GM18507 (cell line): Measurements from ENCODE around the gene ENOX2.
"Not testable (repeated sequence)": the region's sequence is repeated elsewhere in the genome, so short reads cannot be mapped to it uniquely, and the experiment has no call there.

Source experiments
- DNase-seq: peaks from one replicate; pipeline ENCODE4 v3.0.0; 2011; ENCODE audit warnings: low read depth; ENCODE audit not compliant: insufficient read length; ENCODE audit errors: extremely low spot score
- FAIRE-seq: peaks from 2 replicates; lab custom pipeline; 2011; peaks lifted over from hg19 to GRCh38; lab: Jason Lieb, UNC

ENOX2 gene, protein sequence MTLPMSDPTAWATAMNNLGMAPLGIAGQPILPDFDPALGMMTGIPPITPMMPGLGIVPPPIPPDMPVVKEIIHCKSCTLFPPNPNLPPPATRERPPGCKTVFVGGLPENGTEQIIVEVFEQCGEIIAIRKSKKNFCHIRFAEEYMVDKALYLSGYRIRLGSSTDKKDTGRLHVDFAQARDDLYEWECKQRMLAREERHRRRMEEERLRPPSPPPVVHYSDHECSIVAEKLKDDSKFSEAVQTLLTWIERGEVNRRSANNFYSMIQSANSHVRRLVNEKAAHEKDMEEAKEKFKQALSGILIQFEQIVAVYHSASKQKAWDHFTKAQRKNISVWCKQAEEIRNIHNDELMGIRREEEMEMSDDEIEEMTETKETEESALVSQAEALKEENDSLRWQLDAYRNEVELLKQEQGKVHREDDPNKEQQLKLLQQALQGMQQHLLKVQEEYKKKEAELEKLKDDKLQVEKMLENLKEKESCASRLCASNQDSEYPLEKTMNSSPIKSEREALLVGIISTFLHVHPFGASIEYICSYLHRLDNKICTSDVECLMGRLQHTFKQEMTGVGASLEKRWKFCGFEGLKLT

DNA sequence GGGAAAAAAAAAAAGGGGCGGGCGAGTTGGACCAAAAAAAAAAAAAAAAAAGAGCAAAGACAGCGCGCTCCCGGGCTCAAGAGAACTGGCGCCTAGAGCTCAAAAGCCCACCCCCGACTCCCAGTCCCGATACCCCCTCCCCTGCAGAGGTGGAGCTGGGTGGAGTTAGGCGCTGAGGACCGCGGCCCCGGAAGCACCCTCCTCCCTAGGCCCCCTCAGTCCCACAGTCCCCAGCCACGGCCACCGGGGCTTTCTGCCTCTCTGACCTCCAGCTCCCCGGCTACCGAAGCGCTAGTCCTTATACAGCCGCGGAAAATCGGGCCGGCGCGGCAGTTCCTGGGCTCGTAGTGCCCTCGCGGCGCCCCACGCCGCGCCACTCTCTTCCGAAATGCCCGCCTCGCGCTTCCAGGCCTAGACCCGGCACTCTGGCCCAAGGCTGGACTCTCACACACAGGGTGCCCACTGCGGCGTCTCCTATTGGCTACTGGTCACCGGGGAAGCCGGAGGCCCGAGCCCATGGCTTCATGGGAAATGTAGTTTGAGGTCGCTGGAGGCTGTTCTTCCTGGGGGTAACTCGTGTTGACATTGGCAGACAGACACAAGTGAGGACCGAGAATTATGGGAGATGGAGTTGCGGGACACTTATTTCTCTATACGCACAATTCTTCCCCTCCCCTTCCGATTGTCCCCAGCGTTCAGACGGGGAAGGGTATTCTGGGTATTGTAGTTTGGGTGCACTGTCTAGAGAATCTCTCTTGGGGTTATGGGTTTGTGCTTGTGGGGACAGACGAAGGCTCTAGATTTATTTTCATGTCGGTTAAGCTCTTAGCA, at the start of gene ENOX2:
ENOX2 (minus strand) TSS at position 427 of the 831 bp plus-strand sequence. CDS start 199,993 bp downstream, outside the sequence.
- DNase-seq, result peak; percentile 66
- FAIRE-seq, result peak; percentile 100

DNA sequence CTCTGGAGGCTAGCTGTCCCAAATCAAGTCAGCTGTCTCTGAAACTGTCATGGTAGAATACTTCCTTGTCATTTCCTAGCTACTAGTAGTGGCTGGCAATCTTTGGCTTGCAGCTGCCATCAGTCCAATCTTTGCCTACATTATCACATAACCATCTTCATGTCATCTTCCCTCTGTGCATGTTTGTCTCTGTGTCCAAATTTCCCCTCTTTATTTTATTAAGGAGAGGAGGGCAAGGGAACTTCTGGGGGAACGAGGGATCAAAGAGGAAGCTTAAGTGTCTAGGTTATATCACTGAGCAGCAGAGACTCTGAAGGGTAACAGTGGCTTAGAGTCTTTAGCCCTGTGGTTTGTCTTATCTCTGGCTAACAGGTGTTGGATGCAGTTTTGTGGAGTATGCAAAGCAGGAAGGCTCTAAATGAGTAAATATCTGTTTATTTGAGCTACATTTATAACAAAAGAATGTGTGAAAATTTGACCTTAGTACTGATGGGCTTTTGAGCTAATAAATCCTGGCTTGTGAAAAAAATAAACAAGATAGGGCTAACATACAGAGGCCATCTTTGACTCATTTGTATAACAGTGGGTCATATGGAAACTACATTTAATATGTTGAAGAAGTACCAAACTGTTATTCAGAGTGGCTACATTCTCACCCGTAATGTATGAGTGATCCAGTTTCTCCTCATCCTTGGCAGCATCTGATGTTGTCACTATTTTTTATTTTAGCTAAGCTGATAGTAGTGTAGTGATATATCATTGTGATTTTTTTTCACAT, 49.4 kb upstream of the ENOX2 start:
- DNase-seq (no peak), FAIRE-seq (peak; percentile 84)

DNA sequence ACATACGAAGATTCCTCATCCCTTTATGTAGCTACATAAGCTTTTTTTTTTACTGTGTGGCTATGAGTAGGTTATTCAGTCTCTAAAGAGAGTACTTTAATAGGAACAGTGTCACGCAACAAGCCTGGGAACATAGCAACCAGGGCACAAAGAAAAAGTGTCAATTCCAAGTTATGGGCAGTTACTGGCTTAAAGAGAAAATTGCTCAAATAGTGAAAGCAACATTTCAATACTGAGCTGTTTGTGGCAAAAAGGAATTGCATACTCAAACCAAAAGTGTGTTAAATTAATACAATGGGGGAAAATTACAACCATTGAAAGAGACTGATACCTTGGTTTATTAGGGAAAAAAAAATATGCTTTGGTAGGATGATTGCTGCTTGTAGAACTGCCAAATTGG, 41.2 kb upstream of the ENOX2 start:
- no peak for FAIRE-seq
- no peak for DNase-seq

DNA sequence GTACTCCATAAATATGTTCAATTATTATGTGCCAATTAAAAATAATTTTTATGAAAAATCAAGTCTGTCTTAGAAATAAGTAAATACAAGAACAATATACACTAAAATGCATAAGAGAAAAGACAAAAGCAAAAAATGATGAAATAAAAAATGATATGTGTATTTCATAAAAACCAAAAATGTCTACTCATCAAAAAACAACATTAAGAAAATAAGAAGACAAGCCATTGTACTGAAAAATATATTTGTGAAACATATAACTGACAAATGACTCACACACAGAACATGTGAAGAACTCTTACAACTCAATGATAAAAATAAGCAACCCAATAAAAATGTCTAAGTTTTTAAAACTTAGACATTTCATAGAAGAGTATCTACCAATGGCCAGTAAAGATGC, 34.1 kb upstream of the ENOX2 start:
- FAIRE-seq, result no peak
- no peak for DNase-seq

DNA sequence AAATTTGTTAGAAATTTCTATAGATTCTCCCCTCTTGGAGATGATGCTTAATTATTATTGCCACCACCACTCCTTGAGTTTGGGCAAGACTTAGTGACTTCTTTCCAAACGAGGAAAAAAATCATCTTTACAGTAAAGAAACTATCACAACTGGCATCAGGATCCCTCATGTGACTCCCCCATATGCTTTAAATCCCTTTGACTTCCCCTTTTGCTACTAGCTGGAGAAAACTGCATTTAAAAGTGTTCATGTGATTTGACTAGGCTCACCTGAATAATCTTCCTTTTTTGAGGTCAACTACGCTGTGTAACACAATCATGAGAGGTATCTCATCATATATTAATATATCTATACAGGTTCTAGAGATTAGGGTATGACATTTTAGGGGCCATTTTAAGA, 30.3 kb upstream of the ENOX2 start:
- DNase-seq (no peak), FAIRE-seq (no peak)

DNA sequence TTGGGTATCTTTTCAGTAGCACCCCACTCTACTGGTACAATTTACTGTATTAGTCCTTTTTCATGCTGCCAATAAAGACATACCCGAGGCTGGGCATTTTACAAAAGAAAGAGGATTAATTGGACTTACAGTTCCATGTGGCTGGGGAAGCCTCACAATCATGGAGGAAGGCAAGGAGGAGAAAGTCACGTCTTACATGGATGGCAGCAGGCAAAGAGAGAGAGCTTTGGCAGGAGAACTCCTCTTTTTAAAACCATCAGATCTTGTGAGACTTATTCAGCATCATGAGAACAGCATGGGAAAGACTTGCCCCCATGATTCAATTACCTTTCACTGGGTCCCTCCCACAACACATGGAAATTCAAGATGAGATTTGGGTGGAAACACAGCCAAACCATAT, 17.4 kb upstream of the ENOX2 start:
- not testable (repeated sequence) for DNase-seq, FAIRE-seq

DNA sequence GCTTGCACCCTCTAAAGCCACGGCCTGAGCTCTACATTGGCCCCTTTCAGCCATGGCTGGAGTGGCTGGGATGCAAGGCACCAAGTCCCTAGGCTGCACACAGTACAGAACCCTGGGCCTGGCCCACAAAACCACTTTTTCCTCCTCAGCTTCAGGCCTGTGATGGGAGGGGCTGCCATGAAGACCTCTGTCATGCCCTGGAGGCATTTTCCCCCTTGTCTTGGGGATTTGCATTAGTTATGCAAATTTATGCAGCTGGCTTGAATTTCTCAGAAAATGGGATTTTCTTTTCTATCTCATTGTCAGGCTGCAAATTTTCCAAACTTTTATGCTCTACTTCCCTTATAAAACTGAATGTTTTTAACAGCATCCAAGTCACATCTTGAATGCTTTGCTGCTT, 16.7 kb upstream of the ENOX2 start:
- FAIRE-seq, DNase-seq: not testable (repeated sequence)

DNA sequence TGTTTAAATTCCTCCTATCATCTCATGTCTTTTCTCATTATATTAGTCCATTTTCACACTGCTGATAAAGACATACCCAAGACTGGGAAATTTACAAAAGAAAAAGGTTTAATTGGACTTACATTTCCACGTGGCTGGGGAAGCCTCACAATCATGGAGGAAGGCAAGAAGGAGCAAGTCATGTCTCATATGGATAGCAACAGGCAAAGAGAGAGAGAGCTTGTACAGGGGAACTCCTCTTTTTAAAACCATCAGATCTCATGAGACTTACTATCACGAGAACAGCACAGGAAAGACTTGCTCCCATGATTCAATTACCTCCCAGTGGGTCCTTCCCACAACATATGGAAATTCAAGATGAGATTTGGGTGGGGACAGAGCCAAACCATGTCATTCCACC, 15.5 kb upstream of the ENOX2 start:
- FAIRE-seq, DNase-seq: not testable (repeated sequence)

DNA sequence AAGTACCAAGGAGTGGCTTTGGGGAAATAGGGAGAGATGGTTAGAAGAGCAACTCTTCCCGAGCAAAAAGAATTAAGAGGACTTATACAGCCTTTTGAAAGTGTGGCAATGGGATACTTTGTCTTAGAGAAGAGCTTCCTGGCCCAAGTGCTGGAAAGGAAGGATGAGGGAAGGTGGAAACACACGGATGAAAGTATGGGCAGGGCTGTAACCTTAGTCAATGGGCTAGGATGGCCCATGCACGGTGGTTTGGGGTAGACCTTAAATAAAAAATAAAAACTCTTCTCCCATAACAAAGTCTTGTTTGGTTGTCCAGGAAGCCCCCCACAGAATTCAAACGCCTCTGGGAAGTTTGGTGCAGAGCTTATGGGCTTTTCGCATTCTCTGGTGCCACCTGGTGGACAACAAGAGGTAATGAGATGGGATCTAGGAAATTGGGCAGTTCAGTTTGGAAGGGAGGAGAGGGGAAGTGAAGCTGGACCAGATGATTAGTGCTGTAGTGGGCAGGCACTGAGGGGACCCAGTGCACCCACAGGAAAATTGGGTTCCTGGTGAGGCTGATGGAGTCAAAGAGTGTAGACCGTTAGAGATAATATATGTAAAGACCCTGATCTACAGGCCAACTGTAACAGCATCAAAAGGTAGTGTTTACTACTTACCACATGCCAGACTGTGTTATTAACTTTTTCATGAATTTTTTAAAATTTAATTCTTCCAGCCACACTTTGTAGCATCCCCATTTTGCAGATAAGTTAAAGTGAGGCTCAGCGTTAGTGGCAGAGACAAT, 13.8 kb upstream of the ENOX2 start:
- FAIRE-seq, result peak; percentile 90
- no peak for DNase-seq

DNA sequence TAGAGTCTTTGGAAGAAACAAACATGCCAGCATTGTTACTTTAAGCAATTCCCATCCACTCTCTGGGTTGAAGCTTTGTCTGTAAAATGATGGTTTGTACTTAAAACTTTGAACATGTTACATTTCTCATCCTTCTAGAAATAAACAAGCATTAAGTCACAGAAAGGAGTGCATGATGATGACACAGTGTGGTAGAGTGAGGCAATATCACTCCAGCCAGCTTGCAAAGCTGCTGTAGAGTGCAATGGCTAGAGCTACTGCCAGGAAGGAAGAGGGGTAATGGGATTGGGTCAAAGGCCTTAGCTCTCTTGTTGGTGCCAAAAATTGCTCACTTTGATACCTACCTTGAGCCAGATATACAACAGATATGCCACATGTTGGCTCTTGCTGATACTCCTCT, 12.3 kb upstream of the ENOX2 start:
- DNase-seq (no peak), FAIRE-seq (no peak)

DNA sequence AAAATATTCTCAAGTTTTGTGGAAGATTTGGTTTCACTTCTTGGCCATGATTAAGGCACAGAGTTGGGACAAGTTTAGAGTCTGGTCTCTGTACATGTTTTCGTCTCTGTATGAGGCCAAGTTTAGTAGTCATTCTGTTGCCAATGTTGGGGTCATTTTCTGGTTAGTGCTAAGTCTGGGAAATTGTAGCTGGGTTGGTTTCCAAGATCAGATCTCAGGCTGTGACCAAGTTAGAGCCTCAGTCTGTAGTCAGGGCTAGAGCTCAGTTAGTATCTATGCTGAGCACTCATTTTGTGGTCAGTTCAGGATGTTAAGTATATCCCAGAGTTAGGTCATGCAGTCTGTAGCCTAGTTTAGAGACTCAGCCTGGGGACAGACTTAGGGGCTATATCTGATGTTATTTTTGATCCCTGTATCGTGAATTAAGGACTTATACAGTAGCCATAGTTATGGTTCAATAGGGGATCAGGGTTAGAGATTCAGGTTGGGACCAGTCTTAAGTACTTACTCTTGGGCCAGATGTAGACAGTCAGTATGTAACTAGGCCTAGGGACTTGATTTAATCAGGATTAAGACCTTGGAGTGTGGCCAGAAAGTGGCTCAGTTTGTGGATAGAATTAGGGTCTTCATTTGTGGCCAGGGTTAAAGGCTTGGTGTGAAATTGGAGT, 6.6 kb upstream of the ENOX2 start:
- FAIRE-seq (no peak), DNase-seq (no peak)

DNA sequence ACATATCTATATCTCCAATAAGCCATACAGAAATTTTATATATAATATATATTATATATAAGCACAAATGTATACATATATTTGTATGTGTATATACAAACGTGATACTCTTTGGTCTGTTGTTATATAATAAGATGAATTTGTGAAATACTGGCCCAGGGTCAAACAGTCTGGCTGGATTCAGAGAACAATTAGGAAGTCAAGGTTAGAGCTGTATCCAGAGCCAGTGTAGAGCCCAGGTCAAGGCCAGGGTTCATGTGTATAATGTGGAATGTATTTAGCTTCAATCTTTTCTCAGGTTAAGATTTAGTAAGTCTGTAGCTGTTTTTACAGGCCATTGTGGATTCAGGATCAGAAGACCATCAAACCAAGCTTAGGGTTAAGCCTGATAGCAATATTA, 3.8 kb upstream of the ENOX2 start:
- no peak for FAIRE-seq

DNA sequence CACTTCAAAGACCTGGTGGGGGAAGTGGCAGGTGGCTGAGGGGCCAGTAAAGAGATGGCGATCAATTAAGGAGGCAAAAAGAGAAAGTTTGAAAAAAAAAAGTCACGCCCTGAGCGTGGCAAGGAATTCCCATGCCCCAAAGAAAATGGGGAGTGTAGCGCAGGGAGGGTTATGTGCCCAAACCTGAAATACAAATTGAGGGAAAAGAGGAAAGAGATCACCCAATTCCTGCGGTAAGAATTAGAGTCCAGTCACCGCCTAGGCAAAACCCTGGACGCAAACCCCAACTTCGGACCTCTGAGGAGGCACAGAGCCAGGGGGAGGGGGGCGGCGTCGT, 595 bp downstream of the ENOX2 start:
- DNase-seq (no peak), FAIRE-seq (no peak)

More for the DNA sequence above, 3.8 kb upstream of the ENOX2 start:
- no peak for DNase-seq

DNA sequence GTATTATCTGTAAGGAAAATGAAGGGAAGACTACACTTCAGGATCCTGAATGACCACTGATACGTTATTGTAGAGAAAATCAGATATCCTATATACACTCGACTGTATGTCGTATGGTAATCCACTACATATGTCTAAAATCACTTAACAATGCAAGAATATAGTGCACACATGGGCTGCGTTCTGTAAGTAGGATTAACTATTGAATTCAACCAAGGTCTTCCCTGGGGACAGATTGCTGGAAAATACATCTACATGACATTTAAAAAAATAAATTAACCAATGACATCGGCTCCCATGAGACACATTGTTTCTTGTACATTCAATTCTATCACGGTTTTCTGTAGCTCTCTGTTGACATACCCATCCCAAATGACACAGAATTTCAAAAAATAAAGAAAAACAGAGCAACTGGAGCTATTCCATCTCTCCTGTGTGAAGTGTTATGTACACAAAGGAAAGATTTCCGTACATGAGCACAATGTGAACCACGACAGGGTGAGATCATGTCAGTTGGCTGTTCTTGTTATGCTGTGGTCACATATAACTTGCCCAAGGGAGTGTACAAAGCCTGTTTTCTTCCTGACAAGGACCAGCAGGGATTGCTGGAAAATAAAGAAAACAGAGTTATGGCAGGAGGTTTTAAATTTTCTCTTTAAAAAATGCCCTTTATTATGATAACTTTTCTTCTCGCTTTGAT, 6.1 kb downstream of the ENOX2 start:
- FAIRE-seq (no peak), DNase-seq (no peak)

DNA sequence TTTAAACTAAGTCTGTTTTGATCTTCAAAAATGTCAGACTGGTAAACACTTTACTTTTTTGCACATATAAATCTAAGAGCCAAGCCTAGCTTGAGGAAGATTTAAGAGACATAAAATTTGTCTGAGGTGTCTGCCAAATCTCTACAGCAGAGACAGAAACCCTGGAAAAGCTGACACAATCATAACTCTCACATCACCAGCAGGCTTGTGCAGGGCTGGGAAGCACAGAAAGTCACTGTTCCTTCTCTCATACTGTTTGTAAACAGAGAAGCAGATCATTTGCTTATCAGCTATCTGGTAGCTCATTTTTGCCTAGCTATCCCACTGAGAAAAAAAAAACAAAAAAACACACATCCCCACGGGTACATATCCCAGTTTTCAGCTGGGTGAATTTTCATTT, 7.0 kb downstream of the ENOX2 start:
- DNase-seq, result no peak
- no peak for FAIRE-seq

DNA sequence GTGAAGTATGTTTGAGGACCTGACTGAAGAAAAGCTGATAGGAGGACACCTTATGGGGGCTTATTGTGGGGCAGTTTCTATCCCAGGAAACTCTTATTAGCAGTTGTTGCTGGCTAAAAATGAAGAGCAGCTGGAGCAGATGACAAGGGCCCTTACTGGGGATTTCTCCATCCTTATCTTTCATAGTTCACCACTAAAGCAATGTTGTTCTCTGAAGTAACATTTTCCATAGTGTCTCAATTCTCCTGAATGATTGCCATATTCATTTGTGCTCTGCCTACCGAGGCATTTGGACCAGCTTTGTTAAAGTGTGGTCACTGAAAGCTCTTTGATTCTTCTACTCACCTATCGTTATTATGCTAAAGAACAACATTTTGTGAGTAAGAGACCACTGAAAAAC, 7.7 kb downstream of the ENOX2 start:
- FAIRE-seq (no peak), DNase-seq (no peak)

DNA sequence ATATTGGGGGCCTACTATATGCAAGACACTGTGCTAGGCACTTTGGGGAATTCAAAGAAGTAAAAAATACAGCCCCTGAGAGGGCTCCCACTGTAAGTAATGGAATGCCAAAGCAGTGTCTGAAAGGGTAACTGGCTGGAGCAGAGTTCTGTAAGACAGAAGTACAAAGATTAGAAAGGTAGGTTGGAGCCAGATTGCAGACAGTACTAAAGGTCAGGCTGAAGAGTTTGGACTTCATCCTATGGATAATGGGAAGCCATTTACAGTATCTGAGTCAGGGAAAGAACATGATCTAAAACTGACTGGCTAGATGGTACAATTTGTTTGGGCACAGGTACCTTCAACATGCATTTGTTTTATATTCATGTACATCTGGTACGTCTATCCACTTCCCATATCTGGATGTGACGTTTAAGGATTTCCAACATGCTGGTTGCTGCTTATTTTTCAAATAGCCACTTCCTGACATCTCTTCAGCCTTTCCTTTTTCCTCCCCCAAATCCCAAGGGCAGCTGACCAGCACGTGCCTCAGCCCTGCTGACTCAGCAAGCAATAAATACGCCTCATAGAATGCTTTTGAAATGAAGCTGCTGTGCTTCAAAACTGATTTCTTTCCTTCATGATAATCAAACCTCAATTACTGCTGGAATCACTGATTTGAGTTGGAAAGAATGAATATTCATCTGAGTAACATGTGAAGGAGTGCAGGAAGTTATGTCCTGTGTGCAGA, 9.5 kb downstream of the ENOX2 start:
- DNase-seq (no peak), FAIRE-seq (no peak)
